Calu3 (cell line): ENCODE data around the gene TAS2R41. TPM values are rescaled to one million over a fixed set of nuclear protein-coding genes. Genes with fewer than 3 reads are reported as not detected.

ENCODE experiments used
- BruUV-seq: library from RNA; stranded (reverse); fragments of 400-500 nt; replicated peaks from 2 replicates; lab custom pipeline; 2021; lab: Mats Ljungman, UMichigan
- CTCF ChIA-PET: fragments of 300-600 bp; sonication (Branson Sonifier 250); formaldehyde crosslinking; loops from one replicate; lab custom pipeline; 2022; ENCODE audit warnings: antibody characterized with exemption; lab: Charles Lee
- DNase-seq: peaks from one replicate; pipeline ENCODE4 v3.0.0; 2022
- H3K27ac Mint-ChIP-seq: one replicate; pipeline ENCODE4 v1.8.0; 2022; ENCODE audit warnings: mixed read lengths; ENCODE audit not compliant: unreplicated experiment
- H3K27me3 Mint-ChIP-seq: one replicate; pipeline ENCODE4 v1.8.0; 2022; ENCODE audit warnings: mixed read lengths; ENCODE audit not compliant: unreplicated experiment
- H3K36me3 Mint-ChIP-seq: one replicate; pipeline ENCODE4 v1.8.0; 2022; ENCODE audit warnings: mild to moderate bottlenecking, moderate library complexity, mixed read lengths; ENCODE audit not compliant: insufficient read depth, unreplicated experiment
- H3K4me1 Mint-ChIP-seq: one replicate; pipeline ENCODE4 v1.8.0; 2022; ENCODE audit warnings: mild to moderate bottlenecking, low read depth, mixed read lengths; ENCODE audit not compliant: unreplicated experiment
- H3K4me3 Mint-ChIP-seq: one replicate; pipeline ENCODE4 v1.8.0; 2022; ENCODE audit warnings: mild to moderate bottlenecking, low read depth, moderate library complexity, mixed read lengths; ENCODE audit not compliant: unreplicated experiment
- H3K9me3 Mint-ChIP-seq: one replicate; pipeline ENCODE4 v1.8.0; 2022; ENCODE audit warnings: low read depth, mixed read lengths; ENCODE audit not compliant: unreplicated experiment
- CTCF ChIP-seq: fragments of 200-600 bp; IDR thresholded peaks from one replicate; pipeline ENCODE4 v1.8.0; 2022; ENCODE audit warnings: antibody characterized with exemption; ENCODE audit not compliant: unreplicated experiment
- intact Hi-C: fragments of 100-400 bp; cut with micrococcal nuclease; formaldehyde crosslinking; loops from one replicate; pipeline ENCODE4 v1.10.0; 2022; ENCODE audit not compliant: unreplicated experiment
- total RNA-seq: library from RNA; stranded (reverse); gene quantifications from 2 replicates; pipeline ENCODE4 v1.2.3, GENCODE V29; 2022

TAS2R41 gene
- total RNA-seq, 1 experiment from 2014 or later, result not detected

- Mint-ChIP-seq H3K4me1 (no peaks in the 10 kb centered on the region), H3K36me3 (peaks cover 4% of the 10 kb centered on the region), H3K9me3 (no peaks in the 10 kb centered on the region), H3K27me3 (peaks cover 35% of the 10 kb centered on the region), H3K27ac (no peak overlapping the region), H3K4me3 (no peak overlapping the region)
- no peak for DNase-seq
- CTCF ChIA-PET, result no interaction called here
- intact Hi-C loops, result no loop called here
- no TSS peak for BruUV-seq
- no peak for TF ChIP-seq CTCF
Observed at GRCh38 chr7:143514487-143514886, 36.8 kb downstream of the TAS2R41 start.

- Mint-ChIP-seq H3K4me1 (no peaks in the 10 kb centered on the region), H3K27ac (no peak overlapping the region), H3K4me3 (no peak overlapping the region), H3K27me3 (peaks cover 35% of the 10 kb centered on the region), H3K9me3 (no peaks in the 10 kb centered on the region), H3K36me3 (peaks cover 4% of the 10 kb centered on the region)
- intact Hi-C loops, result no loop called here
- TF ChIP-seq CTCF, result no peak
- CTCF ChIA-PET, result interaction anchor here (1.1 kb wide), 1 partner anchor 8 kb away, joined by 3 read pairs; no protein-coding TSS in a partner anchor
- no TSS peak for BruUV-seq
- no peak for DNase-seq
Observed at GRCh38 chr7:143514995-143515735, 37.5 kb downstream of the TAS2R41 start.

- CTCF ChIA-PET, result no interaction called here
- Mint-ChIP-seq H3K4me1 (no peaks in the 10 kb centered on the region), H3K27ac (no peak overlapping the region), H3K27me3 (peaks cover 45% of the 10 kb centered on the region), H3K36me3 (no peaks in the 10 kb centered on the region), H3K4me3 (no peak overlapping the region), H3K9me3 (no peaks in the 10 kb centered on the region)
- DNase-seq, result no peak
- BruUV-seq, result no TSS peak
- no peak for TF ChIP-seq CTCF
- intact Hi-C loops, result no loop called here
Observed at GRCh38 chr7:143516981-143517380, 39.3 kb downstream of the TAS2R41 start.

GRCh38 chr7:143518521-143518920, 40.8 kb downstream of the TAS2R41 start:
- no peak overlapping the region for H3K27ac Mint-ChIP-seq
- CTCF ChIA-PET, result no interaction called here
- peaks cover 45% of the 10 kb centered on the region for H3K27me3 Mint-ChIP-seq

More at GRCh38 chr7:143518521-143518920, 40.8 kb downstream of the TAS2R41 start:
- H3K4me1 Mint-ChIP-seq, result no peaks in the 10 kb centered on the region
- H3K36me3 Mint-ChIP-seq, result no peaks in the 10 kb centered on the region
- no peak for TF ChIP-seq CTCF
- H3K4me3 Mint-ChIP-seq, result no peak overlapping the region
- BruUV-seq, result no TSS peak
- intact Hi-C loops, result no loop called here
- DNase-seq, result no peak
- no peaks in the 10 kb centered on the region for H3K9me3 Mint-ChIP-seq
